Raji (cell line): Measurements from ENCODE around the gene GNGT2.

Source experiments
- POLR2A ChIP-seq: IDR thresholded peaks from 2 replicates; pipeline ENCODE4 v1.6.1; 2011; ENCODE audit warnings: low read depth, low read length, control low read depth; ENCODE audit not compliant: insufficient read depth

Gene GNGT2

DNA sequence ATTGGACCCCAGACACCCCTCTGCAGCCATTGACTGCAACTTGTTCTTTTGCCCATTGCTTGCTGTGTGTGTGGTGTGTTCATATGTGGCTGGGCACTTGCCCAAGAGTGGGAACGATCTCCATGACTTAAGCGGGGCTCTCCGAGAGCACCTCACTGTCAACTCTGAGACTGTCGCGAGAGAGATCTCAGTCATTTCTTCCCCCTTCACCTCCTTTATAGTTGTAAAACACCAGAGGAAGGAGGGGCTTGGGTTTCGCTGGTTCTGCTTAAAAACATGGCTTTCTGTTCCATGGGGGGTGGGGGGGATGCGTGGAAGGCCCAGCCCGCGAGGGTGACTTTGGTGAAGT, 12.8 kb upstream of the GNGT2 start:
- TF ChIP-seq POLR2A = no peak

DNA sequence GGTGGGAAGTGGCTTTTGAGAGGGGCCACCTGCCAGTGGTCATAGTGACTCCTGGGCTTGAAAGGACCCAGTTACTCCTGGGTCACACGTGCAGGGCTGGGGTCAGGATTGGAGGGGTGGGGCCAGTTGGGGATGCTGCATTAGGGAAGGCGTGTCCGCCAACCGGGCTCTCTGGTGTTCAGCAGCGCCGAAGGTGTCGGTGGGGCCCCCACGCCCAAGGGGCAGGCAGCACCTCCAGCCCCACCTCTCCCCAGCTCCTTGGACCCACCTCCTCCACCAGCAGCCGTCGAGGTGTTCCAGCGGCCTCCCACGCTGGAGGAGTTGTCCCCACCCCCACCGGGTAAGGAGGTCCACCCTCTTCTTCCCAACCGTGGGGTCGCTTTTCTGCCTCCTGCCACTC, 9.6 kb upstream of the GNGT2 start:
- TF ChIP-seq POLR2A = no peak

DNA sequence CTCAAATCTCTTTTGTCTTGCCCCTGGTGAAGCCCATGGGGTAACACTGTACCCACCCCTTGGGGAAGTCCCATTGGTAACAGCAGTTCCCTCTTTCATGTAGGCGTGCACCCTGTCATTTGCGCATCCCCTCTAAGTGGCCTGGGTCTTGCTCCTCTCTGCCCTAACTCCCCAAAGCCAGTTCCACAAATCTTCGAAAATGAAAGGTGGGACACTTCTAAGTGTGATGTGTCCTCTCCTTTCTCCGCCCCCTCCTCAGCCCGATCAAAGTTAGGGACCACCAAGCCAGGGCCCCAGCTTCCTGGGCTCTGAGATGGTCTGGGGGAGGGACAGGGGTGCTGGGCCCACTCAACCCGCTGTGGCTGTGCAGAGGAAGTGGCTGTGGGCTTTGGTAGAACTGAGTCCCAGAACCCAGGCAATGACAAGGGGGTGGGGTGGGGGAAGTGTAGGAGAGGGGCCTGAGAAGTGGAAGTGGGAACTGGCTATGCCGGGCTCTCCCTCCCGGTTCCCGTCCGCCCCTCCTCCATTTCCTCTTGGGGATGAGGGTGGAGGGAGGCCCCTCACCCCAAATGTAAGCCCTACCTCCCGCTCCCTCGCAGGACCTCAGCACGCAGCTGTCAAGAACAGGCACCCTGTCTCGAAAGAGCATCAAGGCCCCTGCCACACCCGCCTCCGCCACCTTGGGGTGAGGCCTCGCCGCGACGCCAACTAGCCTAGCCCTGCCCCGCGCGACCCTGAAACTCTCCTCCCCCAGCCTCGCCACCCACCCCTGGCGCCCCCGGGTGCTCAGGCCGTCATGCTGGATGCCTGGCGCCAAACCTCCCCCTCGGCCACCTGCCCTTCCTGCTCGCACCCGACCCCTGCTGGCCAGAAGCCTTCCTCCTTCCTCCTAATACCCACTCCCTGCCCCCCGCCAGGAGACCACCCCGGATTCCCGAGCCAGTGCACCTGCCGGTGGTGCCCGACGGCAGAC, 8.9 kb upstream of the GNGT2 start:
- TF ChIP-seq POLR2A = no peak

DNA sequence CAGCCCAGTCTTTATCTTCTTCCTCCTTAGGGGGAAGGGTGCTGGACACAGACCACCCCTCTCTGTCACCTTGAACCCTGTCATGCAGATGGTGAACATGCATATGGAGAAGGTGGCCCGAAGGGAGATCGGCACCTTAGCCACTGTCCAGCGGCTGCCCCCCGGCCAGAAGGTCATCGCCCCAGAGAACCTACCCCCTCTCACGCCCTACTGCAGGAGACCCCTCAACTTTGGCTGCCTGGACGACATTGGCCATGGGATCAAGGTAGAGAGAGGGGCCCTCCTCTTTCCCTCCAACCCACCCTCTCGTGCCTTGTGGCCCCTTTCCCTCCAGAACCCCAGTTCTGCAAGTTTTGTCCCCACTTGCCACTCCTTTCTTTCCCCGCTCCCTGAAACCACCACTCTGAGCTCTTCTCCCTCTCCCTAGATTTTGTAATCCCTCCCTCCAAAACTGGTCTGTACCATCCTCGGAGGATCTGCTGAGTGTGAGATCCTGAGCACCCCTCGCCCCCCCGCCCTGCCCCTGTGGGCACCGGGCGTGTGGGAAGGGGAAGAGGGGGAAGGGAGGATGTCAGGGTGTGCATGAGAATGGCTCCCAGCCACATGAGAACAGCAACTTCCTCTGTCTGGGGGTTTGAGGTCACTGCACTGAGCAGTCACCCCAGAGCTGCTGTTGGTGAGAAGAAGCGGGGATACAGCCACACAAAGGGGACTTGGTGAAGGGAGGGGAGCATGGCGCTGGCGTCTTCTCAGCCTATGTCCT, 7.5 kb upstream of the GNGT2 start:
- peak; percentile 55 for TF ChIP-seq POLR2A

DNA sequence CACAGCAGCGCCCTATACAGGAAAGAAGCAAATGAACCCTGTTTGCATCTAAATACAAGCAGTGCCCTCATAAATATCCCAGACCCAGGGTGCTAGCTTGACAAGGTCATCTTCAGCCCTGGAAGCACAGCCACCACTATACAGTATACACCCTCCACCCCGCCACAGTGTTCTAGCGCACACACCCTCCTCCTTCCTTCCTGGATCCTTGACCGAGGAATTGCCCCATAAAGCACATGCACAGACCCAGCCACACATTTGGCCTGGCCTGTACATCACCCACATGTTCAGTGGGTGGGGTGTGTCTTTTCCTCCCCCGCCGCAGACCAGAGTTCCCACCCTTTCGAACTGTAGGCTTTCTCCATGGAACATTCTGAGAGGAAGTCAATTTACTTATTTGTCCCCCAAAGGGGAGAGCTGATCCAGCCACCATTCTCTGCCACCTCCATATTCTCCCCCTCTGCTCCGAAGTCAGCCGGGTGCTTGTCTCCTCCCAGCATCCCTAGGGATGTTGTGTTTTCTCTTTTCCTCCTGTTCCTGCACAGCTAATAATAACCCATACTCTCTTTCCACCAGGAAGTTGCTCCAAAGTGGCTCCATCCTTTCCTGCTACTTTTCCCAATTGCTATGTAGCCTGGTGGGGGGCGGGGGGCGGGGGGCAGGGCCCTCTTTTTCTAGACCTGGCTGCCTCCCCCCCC, 6.7 kb upstream of the GNGT2 start:
- no peak for TF ChIP-seq POLR2A

DNA sequence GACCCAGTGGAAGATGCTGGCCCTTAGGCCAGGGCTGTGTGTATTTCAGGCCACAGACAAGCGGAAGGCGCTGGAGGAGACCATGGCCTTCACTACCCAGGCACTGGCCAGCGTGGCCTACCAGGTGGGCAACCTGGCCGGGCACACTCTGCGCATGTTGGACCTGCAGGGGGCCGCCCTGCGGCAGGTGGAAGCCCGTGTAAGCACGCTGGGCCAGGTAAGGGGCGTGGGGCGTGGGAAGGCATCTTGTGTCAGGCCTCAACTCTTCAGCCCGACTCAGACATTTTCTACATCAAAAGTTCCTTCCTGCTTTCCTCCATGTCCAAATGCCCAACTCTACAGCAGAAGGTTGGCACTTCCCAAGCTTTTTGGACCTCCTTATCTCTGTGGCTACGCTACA, 6.1 kb upstream of the GNGT2 start:
- TF ChIP-seq POLR2A = no peak

DNA sequence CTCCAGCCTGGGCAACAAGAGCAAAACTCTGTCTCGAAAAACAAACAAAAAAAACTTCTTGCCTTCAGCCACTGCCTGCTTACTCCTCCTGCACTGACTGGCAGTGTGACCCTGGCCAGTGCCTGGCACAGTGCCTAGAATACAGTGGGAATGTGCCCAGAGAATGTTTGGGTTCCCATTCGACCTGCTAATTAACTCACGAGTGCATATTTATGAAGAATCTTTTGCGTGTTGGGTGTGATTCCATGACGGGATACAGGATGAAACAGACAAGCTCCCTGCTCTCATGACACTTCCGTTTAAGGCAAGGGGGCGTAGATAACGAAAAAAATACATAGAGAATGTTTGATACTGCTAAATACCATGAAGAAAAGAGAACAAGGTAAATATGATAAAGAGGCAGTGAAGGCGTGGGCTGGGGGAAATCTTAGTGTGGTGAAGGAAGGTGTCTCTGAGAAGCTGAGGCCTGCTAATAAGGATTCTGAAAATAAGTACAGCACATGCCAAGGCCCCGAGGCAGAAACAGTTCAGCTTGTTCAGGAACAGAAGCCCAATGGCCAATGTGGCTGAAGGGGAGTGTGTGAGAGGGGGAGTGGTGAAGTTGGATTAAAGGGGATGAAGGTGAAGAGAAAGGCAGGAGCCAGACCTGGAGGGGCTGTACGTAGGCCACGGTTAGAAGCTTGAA, 4.4 kb upstream of the GNGT2 start:
- no peak for TF ChIP-seq POLR2A

DNA sequence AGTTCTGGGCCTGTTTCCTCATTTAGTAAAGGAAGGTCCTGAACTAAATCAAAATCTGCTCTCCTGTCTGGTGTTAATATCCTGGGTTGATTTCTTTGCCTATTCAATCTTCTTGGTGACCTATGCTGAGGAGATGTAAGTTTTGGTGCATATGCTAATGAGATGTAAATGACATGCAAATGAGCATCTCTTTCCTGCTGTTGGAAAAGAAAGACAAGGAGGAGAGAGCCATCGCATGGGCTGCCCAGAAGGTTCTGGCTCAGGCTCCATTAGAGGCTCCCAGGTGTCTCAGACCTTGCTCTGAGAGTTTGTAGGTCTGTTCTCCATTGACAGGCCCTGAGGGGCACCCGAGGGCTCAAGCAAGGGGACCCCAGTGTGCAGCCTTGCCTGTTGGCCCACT, 3.5 kb upstream of the GNGT2 start:
- no peak for TF ChIP-seq POLR2A

DNA sequence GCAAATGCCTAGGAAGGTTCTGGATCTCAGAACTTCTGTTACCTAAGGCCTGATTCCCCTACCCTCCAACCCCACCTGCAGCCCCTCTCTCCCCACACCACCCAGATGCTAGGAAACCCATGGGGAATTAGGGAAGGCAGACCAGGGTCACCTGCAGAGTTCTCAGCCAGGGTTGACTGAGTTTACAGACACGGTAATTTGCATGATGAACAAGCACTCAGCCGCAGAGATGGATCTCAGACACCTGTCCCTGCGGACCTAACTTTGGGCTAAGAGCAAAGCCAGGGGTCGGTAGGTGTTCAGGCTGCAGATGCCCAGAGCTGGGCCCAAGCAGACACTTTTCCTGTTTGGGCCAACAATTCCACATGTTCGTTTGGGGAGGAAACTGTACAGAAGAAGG, 3.0 kb upstream of the GNGT2 start:
- TF ChIP-seq POLR2A = peak; percentile 48; the same call in 1 of the 2 replicates

DNA sequence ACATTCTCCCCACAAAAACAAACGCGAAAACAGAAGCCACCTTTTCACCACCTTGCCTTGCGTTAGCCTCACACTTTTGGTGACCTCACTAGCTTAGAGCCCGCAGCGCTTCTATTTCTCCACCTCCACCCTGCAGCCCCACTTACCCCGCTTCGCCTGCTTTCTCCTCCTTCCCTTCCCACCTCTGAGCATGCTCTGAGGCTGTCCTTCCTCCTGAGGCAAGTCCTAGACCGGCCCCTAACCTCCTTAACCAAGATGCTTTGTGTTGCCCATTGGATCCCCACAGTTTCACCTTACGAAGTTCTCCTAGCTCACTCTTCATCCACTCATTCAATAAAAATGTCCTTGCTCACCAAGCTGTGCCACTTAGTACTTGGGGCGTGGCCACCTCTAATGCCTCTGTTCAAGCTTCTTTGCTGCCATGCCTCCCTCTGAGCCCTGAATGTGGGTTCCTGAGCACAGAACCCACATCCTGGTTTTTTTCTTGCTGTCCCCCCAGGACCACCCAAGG, 1.3 kb downstream of the GNGT2 start:
- no peak for TF ChIP-seq POLR2A

DNA sequence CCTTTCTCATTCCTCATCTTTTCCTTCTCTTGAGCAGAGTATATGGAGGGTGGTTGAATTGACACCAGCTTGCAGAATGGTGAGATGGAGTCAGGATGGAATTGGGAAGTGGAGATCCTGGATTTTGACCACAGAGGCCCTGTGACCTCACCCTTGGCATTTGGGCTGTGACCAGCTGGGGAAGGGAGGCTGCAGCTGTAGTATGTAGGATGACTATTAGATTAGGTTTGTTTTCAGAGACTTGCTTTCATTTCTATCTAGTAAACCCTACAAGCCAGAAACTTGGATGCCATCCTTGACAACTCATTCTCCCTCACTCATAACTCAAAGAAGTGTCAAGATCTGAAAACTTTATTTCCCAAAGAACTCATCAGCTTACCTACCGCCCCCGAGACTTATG, 5.9 kb downstream of the GNGT2 start:
- TF ChIP-seq POLR2A = no peak

DNA sequence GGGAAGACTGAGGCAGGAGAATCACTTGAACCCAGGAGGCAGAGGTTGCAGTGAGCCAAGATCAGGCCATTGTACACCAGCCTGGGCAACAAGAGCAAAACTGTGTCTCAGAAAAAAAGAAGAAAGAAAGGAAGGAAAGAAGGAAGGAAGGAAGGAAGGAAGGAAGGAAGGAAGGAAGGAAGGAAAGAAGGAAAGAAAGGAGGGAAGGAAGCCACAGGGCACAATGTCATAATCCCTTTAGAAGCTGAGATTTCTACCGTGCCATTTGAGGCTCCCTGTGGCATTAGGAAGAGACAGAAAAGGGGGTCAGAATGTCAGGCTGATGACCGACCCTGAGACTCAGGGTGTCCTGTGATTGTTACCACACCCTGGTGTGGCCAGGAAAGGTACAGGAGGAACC, 6.6 kb downstream of the GNGT2 start:
- no peak for TF ChIP-seq POLR2A

DNA sequence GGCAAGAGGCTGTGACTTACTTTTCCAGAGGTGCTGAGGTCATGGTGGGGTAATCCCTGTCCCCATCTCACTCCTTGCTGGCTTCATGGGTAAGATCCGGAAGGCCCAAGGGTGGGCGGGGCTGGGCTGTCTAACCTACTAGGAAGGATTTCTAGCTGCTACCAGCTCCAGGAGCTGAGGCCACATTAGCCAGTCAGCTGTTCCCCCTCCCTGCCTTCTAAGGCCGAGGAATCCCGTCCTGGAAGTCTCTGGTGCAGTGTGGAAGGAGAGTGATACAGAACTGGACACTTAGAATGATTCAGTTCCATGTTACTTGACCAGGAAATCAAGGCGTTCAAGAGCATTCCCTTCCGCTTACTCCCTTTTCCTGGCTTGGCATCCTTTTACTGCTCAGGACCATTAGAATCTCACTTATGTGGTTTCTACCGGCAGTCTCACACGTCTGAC, 8.9 kb downstream of the GNGT2 start:
- TF ChIP-seq POLR2A = no peak

DNA sequence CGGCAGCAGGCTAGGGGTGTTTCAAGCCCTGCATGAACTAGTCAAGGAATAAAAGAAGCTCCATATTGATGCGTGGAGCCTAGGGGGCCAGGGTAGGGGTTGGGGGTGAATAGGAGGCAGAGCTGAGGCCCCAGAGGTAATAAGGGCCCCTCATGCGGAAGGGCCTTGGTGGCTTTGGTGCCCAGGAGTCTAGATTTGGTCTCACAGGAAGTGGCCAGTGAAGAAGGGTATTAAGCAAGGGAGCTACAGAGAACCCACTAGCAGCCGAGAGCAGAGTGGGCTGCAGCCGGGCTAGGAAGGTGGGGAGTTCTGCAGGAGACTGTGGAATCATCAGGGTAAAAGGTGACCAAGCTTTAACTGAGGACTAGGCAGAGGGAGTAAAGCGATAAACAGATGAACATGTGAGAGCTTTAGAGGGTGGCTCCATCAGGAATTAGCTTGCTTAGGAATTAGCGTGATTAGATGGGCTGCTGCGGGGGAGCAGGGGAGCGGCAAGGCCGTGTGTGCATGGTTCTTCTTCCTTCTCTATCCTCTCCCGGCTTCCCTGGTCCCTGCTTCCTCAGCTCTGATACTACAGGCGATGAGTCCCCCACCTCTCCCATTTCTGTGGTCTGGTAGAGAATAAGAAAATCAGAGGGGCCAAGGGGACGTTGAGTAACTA, 9.8 kb downstream of the GNGT2 start:
- TF ChIP-seq POLR2A = no peak

DNA sequence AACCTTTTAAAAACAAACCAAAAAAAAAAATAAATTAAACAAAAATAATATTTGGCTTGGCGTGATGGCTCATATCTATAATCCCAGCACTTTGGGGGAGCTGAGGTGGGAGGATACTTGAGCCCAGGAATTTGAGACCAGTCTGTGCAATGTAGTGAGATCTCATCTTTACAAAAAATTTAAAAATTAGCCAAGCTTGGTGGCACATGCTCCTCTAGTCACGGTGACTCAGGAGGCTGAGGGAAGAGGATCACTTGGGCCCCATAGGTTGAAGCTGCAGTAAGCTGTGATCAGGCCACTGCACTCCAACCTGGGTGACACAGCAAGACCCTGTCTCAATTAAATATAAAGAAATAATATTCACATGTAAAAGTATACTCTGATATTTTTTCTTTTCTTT, 12.2 kb downstream of the GNGT2 start:
- TF ChIP-seq POLR2A = no peak
